HCT116 (cell line): ENCODE measurements around the gene SPSB1. TPM values are rescaled to one million over a fixed set of nuclear protein-coding genes. Genes with fewer than 3 reads are reported as not detected.

Source experiments
- ATAC-seq: fragments of 200-7000 bp; cut with Tn5 transposase; 2 replicates; pipeline ENCODE4 v1.9.1; 2020; ENCODE audit warnings: mild to moderate bottlenecking, moderate library complexity
- BruUV-seq: library from RNA; stranded (reverse); fragments of 400-500 nt; replicated peaks from 2 replicates; lab custom pipeline; 2021; lab: Mats Ljungman, UMichigan
- CTCF ChIA-PET: fragments of 300-600 bp; sonication (Branson Sonifier 250); formaldehyde crosslinking; loops from one replicate; lab custom pipeline; 2021; ENCODE audit warnings: antibody characterized with exemption; lab: Charles Lee
- POLR2A ChIA-PET: fragments of 300-600, 350-600 bp; sonication (Branson Sonifier 250); formaldehyde crosslinking; loops from one replicate; lab custom pipeline; 2021; ENCODE audit warnings: antibody characterized with exemption; lab: Charles Lee
- RAD21 ChIA-PET, 2 experiments: fragments of 300-600 bp; sonication (Branson Sonifier 250); formaldehyde crosslinking; loops; one replicate each; lab custom pipeline; 2023; ENCODE audit warnings: low total read pairs in 2 of 2; ENCODE audit not compliant: uncharacterized antibody in 2 of 2, unreplicated experiment in 2 of 2, low non-redundant PET in 1 of 2; lab: Charles Lee
- DNase-seq: peaks from one replicate; pipeline ENCODE4 v3.0.0-alpha.2; 2010; ENCODE audit warnings: low read depth, low spot score
- H2AFZ ChIP-seq: fragments of 200-600 bp; shearing (Covaris generic), sonication (generic); 2 replicates; pipeline ENCODE4 v1.6.1; 2017; ENCODE audit warnings: low read depth, mixed run types, mixed read lengths, antibody characterized with exemption, low read length; ENCODE audit not compliant: poor library complexity, severe bottlenecking
- H3K27ac ChIP-seq: 2 replicates; pipeline ENCODE4 v1.5.1; 2012; ENCODE audit warnings: low read depth, low read length
- H3K27me3 ChIP-seq: fragments of 200-600 bp; sonication (generic); 2 replicates; pipeline ENCODE4 v1.6.1; 2016; ENCODE audit warnings: mixed run types, low read length, mixed read lengths; ENCODE audit not compliant: insufficient read depth
- H3K36me3 ChIP-seq, 2 experiments: fragments of 200-500 bp in 1 of 2; fragments of 200-600 bp in 1 of 2; sonication (Bioruptor generic) in 1 of 2; sonication (generic) in 1 of 2; 2 replicates each; pipeline versions ENCODE4 v1.5.1 to v1.6.1; 2014 to 2016; ENCODE audit warnings: low read length in 2 of 2, inconsistent platforms in 1 of 2, mixed read lengths in 1 of 2, mixed run types in 1 of 2; ENCODE audit not compliant: insufficient read depth in 2 of 2, control insufficient read depth in 1 of 2
- H3K4me1 ChIP-seq, 2 experiments: fragments of 200-600 bp in 1 of 2; sonication (generic) in 1 of 2; 2 replicates each; pipeline versions ENCODE4 v1.5.1 to v1.6.1; 2012 to 2017; ENCODE audit warnings: low read length in 2 of 2, inconsistent platforms in 1 of 2, mild to moderate bottlenecking in 1 of 2, mixed read lengths in 1 of 2, mixed run types in 1 of 2, moderate library complexity in 1 of 2; ENCODE audit not compliant: insufficient read depth in 2 of 2, control insufficient read depth in 1 of 2
- H3K4me2 ChIP-seq: fragments of 200-600 bp; sonication (generic); 2 replicates; pipeline ENCODE4 v1.6.1; 2017; ENCODE audit warnings: mixed run types, low read length, mixed read lengths
- H3K4me3 ChIP-seq, 2 experiments: fragments of 200-600 bp in 1 of 2; sonication (generic) in 1 of 2; replicated peaks in 1 of 2; 2 replicates each; pipeline ENCODE4 v1.5.1; 2011 to 2016; ENCODE audit warnings: low read length in 2 of 2, control low read depth in 1 of 2, low read depth in 1 of 2, mild to moderate bottlenecking in 1 of 2, mixed read lengths in 1 of 2, mixed run types in 1 of 2
- H3K79me2 ChIP-seq: fragments of 200-600 bp; sonication (generic); 2 replicates; pipeline ENCODE4 v1.6.1; 2017; ENCODE audit warnings: mild to moderate bottlenecking, mixed run types, low read length, moderate library complexity, mixed read lengths; ENCODE audit not compliant: insufficient read depth
- H3K9ac ChIP-seq: fragments of 200-600 bp; sonication (generic); 2 replicates; pipeline ENCODE4 v1.6.1; 2016; ENCODE audit warnings: low read length, mixed read lengths
- H3K9me2 ChIP-seq: fragments of 200-600 bp; sonication (generic), shearing (Covaris generic); 2 replicates; pipeline ENCODE4 v1.6.1; 2017; ENCODE audit warnings: mixed run types, mild to moderate bottlenecking, moderate library complexity; ENCODE audit not compliant: insufficient read depth
- H3K9me3 ChIP-seq, 2 experiments: fragments of 200-500 bp in 1 of 2; fragments of 200-600 bp in 1 of 2; sonication (Bioruptor generic) in 1 of 2; sonication (generic) in 1 of 2; 2 replicates each; pipeline ENCODE4 v1.6.1; 2014 to 2017; ENCODE audit warnings: low read length in 2 of 2, mixed read lengths in 2 of 2, inconsistent platforms in 1 of 2, low read depth in 1 of 2, mild to moderate bottlenecking in 1 of 2, mixed run types in 1 of 2, moderate library complexity in 1 of 2; ENCODE audit not compliant: control insufficient read depth in 1 of 2, insufficient read depth in 1 of 2
- H4K20me1 ChIP-seq: fragments of 200-600 bp; sonication (generic), shearing (Covaris generic); 2 replicates; pipeline ENCODE4 v1.6.1; 2017; ENCODE audit warnings: mixed run types, mild to moderate bottlenecking, moderate library complexity; ENCODE audit not compliant: insufficient read depth
- ATF3 ChIP-seq: IDR thresholded peaks from 2 replicates; pipeline ENCODE4 v1.6.1; 2012
- CBX3 ChIP-seq: IDR thresholded peaks from 2 replicates; pipeline ENCODE4 v1.6.1; 2012; ENCODE audit warnings: low read depth
- EZH2 ChIP-seq: fragments of 200-600 bp; sonication (generic); IDR thresholded peaks from 2 replicates; pipeline ENCODE4 v1.6.1; 2017; ENCODE audit warnings: antibody characterized with exemption, mixed run types
- EZH2phosphoT487 ChIP-seq: fragments of 200-600 bp; IDR thresholded peaks from 2 replicates; pipeline ENCODE4 v1.6.1; 2018; ENCODE audit warnings: antibody characterized with exemption, borderline replicate concordance
- FOSL1 ChIP-seq: IDR thresholded peaks from 2 replicates; pipeline ENCODE4 v1.6.1; 2012; ENCODE audit warnings: low read depth
- POLR2A ChIP-seq: IDR thresholded peaks from 2 replicates; pipeline ENCODE4 v1.7.0; 2011; ENCODE audit warnings: borderline replicate concordance; ENCODE audit not compliant: insufficient read depth, insufficient read length; ENCODE audit errors: extremely low read depth
- POLR2AphosphoS5 ChIP-seq: IDR thresholded peaks from 2 replicates; pipeline ENCODE4 v1.6.1; 2011; ENCODE audit warnings: mild to moderate bottlenecking, low read depth, low read length, moderate library complexity
- SP1 ChIP-seq: IDR thresholded peaks from 2 replicates; pipeline ENCODE4 v1.6.1; 2012; ENCODE audit warnings: low read depth
- ZFX ChIP-seq: fragments of 450-650 bp; IDR thresholded peaks from 2 replicates; pipeline ENCODE4 v1.6.1; 2017
- intact Hi-C: fragments of 100-400 bp; cut with micrococcal nuclease; formaldehyde crosslinking; loops from 2 replicates; pipeline ENCODE4 v1.10.0; 2022
- total RNA-seq: library from RNA; stranded (reverse); gene quantifications from one replicate; pipeline ENCODE4 v1.2.1, GENCODE V29; 2021; ENCODE audit not compliant: unreplicated experiment
- TF ChIP-seq, protein P1 (sequence below): IDR thresholded peaks from 2 replicates; pipeline ENCODE4 v1.6.1; 2011; ENCODE audit warnings: mild to moderate bottlenecking, low read length, moderate library complexity; ENCODE audit not compliant: insufficient replicate concordance; ENCODE audit errors: extremely low read depth
- TF ChIP-seq, protein P2 (sequence below), 3 experiments: fragments of 200-600 bp in 1 of 3; sonication (generic) in 1 of 3; IDR thresholded peaks in 2 of 3; conservative IDR thresholded peaks in 1 of 3; 2 replicates each; pipeline ENCODE4 v1.5.1; 2012 to 2017; ENCODE audit warnings: low read depth in 2 of 3, low read length in 2 of 3, antibody characterized with exemption in 1 of 3, borderline replicate concordance in 1 of 3, control low read depth in 1 of 3, mild to moderate bottlenecking in 1 of 3, mixed read lengths in 1 of 3, mixed run types in 1 of 3, moderate library complexity in 1 of 3; ENCODE audit not compliant: insufficient read depth in 1 of 3
- TF ChIP-seq, protein P3 (sequence below): IDR thresholded peaks from 2 replicates; pipeline ENCODE4 v1.6.1; 2012; ENCODE audit warnings: low read depth
- TF ChIP-seq, protein P4 (sequence below): IDR thresholded peaks from 2 replicates; pipeline ENCODE4 v1.6.1; 2012

Gene SPSB1
- total RNA-seq, 1 experiment from 2014 or later, result 10.8 TPM

DNA sequence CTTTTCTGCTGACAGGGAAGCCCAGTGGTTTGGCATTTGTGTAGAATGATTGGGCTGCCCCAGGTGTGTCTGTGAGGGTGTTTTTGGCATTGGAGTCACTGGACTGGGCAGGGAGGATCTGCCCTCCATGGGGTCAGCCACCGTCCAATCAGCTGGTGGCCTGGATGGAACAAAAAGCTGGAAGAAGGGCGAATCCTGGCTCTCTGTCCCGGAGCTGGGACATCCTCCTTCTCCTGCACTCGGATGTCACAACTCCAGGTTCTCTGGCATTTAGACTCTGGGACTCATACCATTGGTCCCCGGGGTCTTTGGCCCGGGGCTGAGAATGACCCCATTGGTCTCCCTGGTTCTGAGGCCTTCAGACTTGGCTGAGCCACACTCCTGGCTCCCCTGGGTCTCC lies 11.2 kb downstream of the SPSB1 start:
- RAD21 ChIA-PET, result no interaction called here

GRCh38 chr1:9305216-9305615 lies 12.5 kb downstream of the SPSB1 start:
- ATAC-seq (no peak), DNase-seq (no peak)
- ChIA-PET CTCF (no interaction called here), POLR2A (no interaction called here), RAD21 (no interaction called here)
- H3K9me3 ChIP-seq, result no peaks in the 10 kb centered on the region
- BruUV-seq, result no TSS peak
- H3K9ac ChIP-seq, result no peak overlapping the region
- no peak overlapping the region for H3K27ac ChIP-seq
- TF ChIP-seq FOSL1 (no peak), EZH2 (no peak), CBX3 (no peak), SP1 (no peak), POLR2A (no peak), ZFX (no peak), POLR2AphosphoS5 (no peak), ATF3 (no peak)
- TF ChIP-seq, protein P1, sequence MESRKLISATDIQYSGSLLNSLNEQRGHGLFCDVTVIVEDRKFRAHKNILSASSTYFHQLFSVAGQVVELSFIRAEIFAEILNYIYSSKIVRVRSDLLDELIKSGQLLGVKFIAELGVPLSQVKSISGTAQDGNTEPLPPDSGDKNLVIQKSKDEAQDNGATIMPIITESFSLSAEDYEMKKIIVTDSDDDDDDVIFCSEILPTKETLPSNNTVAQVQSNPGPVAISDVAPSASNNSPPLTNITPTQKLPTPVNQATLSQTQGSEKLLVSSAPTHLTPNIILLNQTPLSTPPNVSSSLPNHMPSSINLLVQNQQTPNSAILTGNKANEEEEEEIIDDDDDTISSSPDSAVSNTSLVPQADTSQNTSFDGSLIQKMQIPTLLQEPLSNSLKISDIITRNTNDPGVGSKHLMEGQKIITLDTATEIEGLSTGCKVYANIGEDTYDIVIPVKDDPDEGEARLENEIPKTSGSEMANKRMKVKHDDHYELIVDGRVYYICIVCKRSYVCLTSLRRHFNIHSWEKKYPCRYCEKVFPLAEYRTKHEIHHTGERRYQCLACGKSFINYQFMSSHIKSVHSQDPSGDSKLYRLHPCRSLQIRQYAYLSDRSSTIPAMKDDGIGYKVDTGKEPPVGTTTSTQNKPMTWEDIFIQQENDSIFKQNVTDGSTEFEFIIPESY, result no peak
- TF ChIP-seq, protein P2, sequence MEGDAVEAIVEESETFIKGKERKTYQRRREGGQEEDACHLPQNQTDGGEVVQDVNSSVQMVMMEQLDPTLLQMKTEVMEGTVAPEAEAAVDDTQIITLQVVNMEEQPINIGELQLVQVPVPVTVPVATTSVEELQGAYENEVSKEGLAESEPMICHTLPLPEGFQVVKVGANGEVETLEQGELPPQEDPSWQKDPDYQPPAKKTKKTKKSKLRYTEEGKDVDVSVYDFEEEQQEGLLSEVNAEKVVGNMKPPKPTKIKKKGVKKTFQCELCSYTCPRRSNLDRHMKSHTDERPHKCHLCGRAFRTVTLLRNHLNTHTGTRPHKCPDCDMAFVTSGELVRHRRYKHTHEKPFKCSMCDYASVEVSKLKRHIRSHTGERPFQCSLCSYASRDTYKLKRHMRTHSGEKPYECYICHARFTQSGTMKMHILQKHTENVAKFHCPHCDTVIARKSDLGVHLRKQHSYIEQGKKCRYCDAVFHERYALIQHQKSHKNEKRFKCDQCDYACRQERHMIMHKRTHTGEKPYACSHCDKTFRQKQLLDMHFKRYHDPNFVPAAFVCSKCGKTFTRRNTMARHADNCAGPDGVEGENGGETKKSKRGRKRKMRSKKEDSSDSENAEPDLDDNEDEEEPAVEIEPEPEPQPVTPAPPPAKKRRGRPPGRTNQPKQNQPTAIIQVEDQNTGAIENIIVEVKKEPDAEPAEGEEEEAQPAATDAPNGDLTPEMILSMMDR (IDR thresholded peaks at IDR 0.05 in 2 of 3, conservative IDR thresholded peaks at IDR 0.05 in 1 of 3; ENCODE audit: borderline replicate concordance in 1 of 3, insufficient read depth in 1 of 3, low read depth in 2 of 3, low read length in 2 of 3), result no peak
- TF ChIP-seq, protein P3, sequence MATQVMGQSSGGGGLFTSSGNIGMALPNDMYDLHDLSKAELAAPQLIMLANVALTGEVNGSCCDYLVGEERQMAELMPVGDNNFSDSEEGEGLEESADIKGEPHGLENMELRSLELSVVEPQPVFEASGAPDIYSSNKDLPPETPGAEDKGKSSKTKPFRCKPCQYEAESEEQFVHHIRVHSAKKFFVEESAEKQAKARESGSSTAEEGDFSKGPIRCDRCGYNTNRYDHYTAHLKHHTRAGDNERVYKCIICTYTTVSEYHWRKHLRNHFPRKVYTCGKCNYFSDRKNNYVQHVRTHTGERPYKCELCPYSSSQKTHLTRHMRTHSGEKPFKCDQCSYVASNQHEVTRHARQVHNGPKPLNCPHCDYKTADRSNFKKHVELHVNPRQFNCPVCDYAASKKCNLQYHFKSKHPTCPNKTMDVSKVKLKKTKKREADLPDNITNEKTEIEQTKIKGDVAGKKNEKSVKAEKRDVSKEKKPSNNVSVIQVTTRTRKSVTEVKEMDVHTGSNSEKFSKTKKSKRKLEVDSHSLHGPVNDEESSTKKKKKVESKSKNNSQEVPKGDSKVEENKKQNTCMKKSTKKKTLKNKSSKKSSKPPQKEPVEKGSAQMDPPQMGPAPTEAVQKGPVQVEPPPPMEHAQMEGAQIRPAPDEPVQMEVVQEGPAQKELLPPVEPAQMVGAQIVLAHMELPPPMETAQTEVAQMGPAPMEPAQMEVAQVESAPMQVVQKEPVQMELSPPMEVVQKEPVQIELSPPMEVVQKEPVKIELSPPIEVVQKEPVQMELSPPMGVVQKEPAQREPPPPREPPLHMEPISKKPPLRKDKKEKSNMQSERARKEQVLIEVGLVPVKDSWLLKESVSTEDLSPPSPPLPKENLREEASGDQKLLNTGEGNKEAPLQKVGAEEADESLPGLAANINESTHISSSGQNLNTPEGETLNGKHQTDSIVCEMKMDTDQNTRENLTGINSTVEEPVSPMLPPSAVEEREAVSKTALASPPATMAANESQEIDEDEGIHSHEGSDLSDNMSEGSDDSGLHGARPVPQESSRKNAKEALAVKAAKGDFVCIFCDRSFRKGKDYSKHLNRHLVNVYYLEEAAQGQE, result no peak
- TF ChIP-seq, protein P4, sequence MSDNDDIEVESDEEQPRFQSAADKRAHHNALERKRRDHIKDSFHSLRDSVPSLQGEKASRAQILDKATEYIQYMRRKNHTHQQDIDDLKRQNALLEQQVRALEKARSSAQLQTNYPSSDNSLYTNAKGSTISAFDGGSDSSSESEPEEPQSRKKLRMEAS, result no peak
- intact Hi-C loops, result no loop called here
- H4K20me1 ChIP-seq, result no peaks in the 10 kb centered on the region
- peaks cover 79% of the 10 kb centered on the region for H3K79me2 ChIP-seq
- H3K36me3 ChIP-seq, result no peaks in the 10 kb centered on the region
- H2AFZ ChIP-seq, result no peak overlapping the region
- H3K9me2 ChIP-seq, result no peaks in the 10 kb centered on the region
- H3K4me2 ChIP-seq, result no peak overlapping the region
- no peak overlapping the region for H3K4me3 ChIP-seq
- peaks cover 29 to 39% of the 10 kb centered on the region in 2 experiments for H3K4me1 ChIP-seq
- H3K27me3 ChIP-seq, result no peaks in the 10 kb centered on the region

More for the DNA sequence above, 11.2 kb downstream of the SPSB1 start:
- H2AFZ ChIP-seq, result no peak overlapping the region
- intact Hi-C loops, result no loop called here
- ChIA-PET POLR2A (no interaction called here), CTCF (no interaction called here)
- no peaks in the 10 kb centered on the region for H4K20me1 ChIP-seq
- no peaks in the 10 kb centered on the region for H3K27me3 ChIP-seq
- H3K36me3 ChIP-seq, result no peaks in the 10 kb centered on the region
- DNase-seq (no peak), ATAC-seq (no peak)
- no peaks in the 10 kb centered on the region for H3K9me3 ChIP-seq
- H3K27ac ChIP-seq, result no peak overlapping the region
- H3K4me2 ChIP-seq, result peak overlapping the region; percentile 64; the same call in 1 of the 2 replicates
- BruUV-seq, result no TSS peak
- H3K79me2 ChIP-seq, result peaks cover 79% of the 10 kb centered on the region
- H3K4me3 ChIP-seq, result no peak overlapping the region
- H3K9ac ChIP-seq, result no peak overlapping the region
- no peak for TF ChIP-seq EZH2phosphoT487
- peaks cover 39 to 52% of the 10 kb centered on the region in 2 experiments for H3K4me1 ChIP-seq
- no peaks in the 10 kb centered on the region for H3K9me2 ChIP-seq
